Measurements from ENCODE around the gene FAM234B.
"Not testable (repeated sequence)": the region's sequence is repeated elsewhere in the genome, so short reads cannot be mapped to it uniquely, and the experiment has no call there.

FAM234B gene

GRCh38 chr12:13030541-13031291, 13.5 kb upstream of the FAM234B start:
- H3K27ac ChIP-seq = no peak overlapping the region
- peaks cover 0 to 7% (median 0%) of the 10 kb centered on the region in 4 donors for H3K4me1 ChIP-seq
- H3K36me3 ChIP-seq = no peaks in the 10 kb centered on the region
- DNase-seq = no peak
- no peak overlapping the region for H3K4me3 ChIP-seq
- intact Hi-C loops (cut with DNase I; ENCODE audit: low total_unique reads) = no loop called here
- H3K9me3 ChIP-seq = no peaks in the 10 kb centered on the region
- TF ChIP-seq CTCF (IDR thresholded peaks at IDR 0.05) = no peak
- H3K27me3 ChIP-seq = no peaks in the 10 kb centered on the region

- no peaks in the 10 kb centered on the region for H3K9me3 ChIP-seq
- H3K27me3 ChIP-seq = no peaks in the 10 kb centered on the region
- H3K27ac ChIP-seq = no peak overlapping the region
- no peak for TF ChIP-seq CTCF (IDR thresholded peaks at IDR 0.05)
- no peak overlapping the region for H3K4me3 ChIP-seq
- no peak for DNase-seq
- H3K36me3 ChIP-seq = no peaks in the 10 kb centered on the region
- intact Hi-C loops (cut with DNase I; ENCODE audit: low total_unique reads) = no loop called here
- no peaks in the 10 kb centered on the region for H3K4me1 ChIP-seq
These were observed 12.0 kb upstream of the FAM234B start for GRCh38 chr12:13032164-13032563.

- no peak overlapping the region for H3K27ac ChIP-seq
- no peak for DNase-seq
- no peaks in the 10 kb centered on the region for H3K36me3 ChIP-seq
- no peak for TF ChIP-seq CTCF (IDR thresholded peaks at IDR 0.05)
- no peaks in the 10 kb centered on the region for H3K4me1 ChIP-seq
- H3K4me3 ChIP-seq = no peak overlapping the region
- H3K9me3 ChIP-seq = no peaks in the 10 kb centered on the region
- H3K27me3 ChIP-seq = no peaks in the 10 kb centered on the region
- intact Hi-C loops (cut with DNase I; ENCODE audit: low total_unique reads) = no loop called here
These were observed 10.7 kb upstream of the FAM234B start for GRCh38 chr12:13033476-13033875.

DNA sequence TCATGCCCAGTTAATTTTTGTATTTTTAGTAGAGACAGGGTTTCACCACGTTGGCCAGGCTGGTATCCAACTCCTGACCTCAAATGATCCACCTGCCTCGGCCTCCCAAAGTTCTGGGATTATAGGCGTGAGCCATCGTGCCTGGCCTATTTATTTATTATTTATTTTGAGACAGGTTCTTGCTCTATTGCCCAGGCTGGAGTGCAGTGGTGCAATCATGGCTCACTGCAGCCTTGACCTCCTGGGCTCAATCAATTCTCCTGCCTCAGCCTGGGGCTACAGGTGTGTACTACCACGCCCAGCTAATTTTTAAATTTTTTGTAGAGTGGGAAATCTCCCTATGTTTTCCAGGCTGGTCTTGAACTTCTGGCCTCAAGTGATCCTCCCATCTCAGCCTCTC, 8.8 kb upstream of the FAM234B start:
- H3K4me1 ChIP-seq; H3K4me3 ChIP-seq; DNase-seq; H3K27me3 ChIP-seq; H3K36me3 ChIP-seq; H3K27ac ChIP-seq; intact Hi-C loops (cut with DNase I; ENCODE audit: low total_unique reads); H3K9me3 ChIP-seq: not testable (repeated sequence)

GRCh38 chr12:13036881-13037280, 7.3 kb upstream of the FAM234B start:
- intact Hi-C loops (cut with DNase I; ENCODE audit: low total_unique reads) = no loop called here
- Histone ChIP-seq H3K9me3 (no peaks in the 10 kb centered on the region), H3K4me3 (no peak overlapping the region), H3K27me3 (no peaks in the 10 kb centered on the region), H3K36me3 (no peaks in the 10 kb centered on the region), H3K27ac (no peak overlapping the region), H3K4me1 (no peaks in the 10 kb centered on the region)
- TF ChIP-seq CTCF (IDR thresholded peaks at IDR 0.05) = no peak
- DNase-seq = no peak

DNA sequence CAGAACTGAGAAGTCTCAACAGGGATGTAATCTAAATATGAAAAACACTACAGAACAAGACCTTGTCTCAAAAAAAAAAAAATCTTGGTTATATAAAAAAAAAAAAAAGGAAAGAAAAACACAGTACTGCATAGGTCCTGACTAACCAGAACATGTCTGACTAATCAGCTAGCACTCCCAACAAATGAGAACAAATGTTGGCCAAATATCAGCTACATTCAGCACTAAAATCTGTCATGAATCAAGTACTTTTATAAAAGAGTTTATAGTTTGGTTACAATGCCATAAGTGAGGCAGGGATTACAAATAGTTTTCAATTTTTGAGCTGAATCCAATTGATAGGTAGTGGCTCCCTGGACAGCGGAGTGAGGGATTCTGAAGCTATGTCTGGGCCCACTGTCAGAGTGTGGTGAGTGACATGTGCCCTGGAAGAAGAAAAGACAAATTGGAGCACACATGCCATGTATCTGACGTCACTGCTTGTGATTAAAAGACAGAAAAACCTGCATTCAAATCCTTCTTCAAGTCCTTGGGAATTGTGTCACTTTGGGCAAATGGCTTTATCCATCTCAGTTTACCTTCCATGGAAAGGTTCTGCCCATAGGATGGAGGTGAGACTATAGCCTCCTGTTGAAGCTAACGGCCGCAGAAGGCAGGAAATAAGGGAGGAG, 5.6 kb upstream of the FAM234B start:
- TF ChIP-seq CTCF (IDR thresholded peaks at IDR 0.05) = no peak
- no peaks in the 10 kb centered on the region for H3K9me3 ChIP-seq
- H3K27me3 ChIP-seq = no peaks in the 10 kb centered on the region
- H3K27ac ChIP-seq = no peak overlapping the region
- no peak overlapping the region for H3K4me3 ChIP-seq
- DNase-seq = no peak
- intact Hi-C loops (cut with DNase I; ENCODE audit: low total_unique reads) = no loop called here
- peaks cover 0 to 2% (median under 1%) of the 10 kb centered on the region in 4 donors for H3K4me1 ChIP-seq
- no peaks in the 10 kb centered on the region for H3K36me3 ChIP-seq
